C4-2B (cell line): ENCODE measurements around the gene SLC9C2.

Experiments used
- CTCF ChIP-seq: fragments of 450-650 bp; conservative IDR thresholded peaks from 2 replicates; pipeline ENCODE4 v1.5.1; 2017; ENCODE audit warnings: mild to moderate bottlenecking
- ZFX ChIP-seq: fragments of 450-650 bp; IDR thresholded peaks from 2 replicates; pipeline ENCODE4 v1.6.1; 2017

GRCh38 chr1:173459885-173460284, 143.0 kb downstream of the SLC9C2 start:
- TF ChIP-seq CTCF, result no peak
- TF ChIP-seq ZFX, result no peak
